K562 (cell line): ENCODE data around the gene RASL12.

ENCODE experiments used
- HMG20B ChIP-seq: fragments of 250-450 bp; sonication (Bioruptor Pico); IDR thresholded peaks from 2 replicates; pipeline ENCODE4 v1.5.0; 2021; ENCODE audit warnings: mild to moderate bottlenecking
- TF ChIP-seq, protein P1 (sequence below), 3 experiments: IDR thresholded peaks in 2 of 3; conservative IDR thresholded peaks in 1 of 3; 2 replicates each; pipeline ENCODE4 v1.5.1; 2011 to 2012; ENCODE audit warnings: low read length in 3 of 3, mild to moderate bottlenecking in 3 of 3, control low read depth in 2 of 3, improper control_type of control experiment in 1 of 3, inconsistent platforms in 1 of 3, low read depth in 1 of 3, mixed read lengths in 1 of 3, moderate library complexity in 1 of 3; ENCODE audit not compliant: insufficient read depth in 2 of 3
- TF ChIP-seq, protein P2 (sequence below): sonication (generic); formaldehyde crosslinking; IDR thresholded peaks from 2 replicates; pipeline ENCODE4 v1.9.0; 2022; ENCODE audit warnings: mild to moderate bottlenecking, missing genetic modification reagents

- no peak for TF ChIP-seq HMG20B (CRISPR knock-in tag)
- TF ChIP-seq, protein P1, sequence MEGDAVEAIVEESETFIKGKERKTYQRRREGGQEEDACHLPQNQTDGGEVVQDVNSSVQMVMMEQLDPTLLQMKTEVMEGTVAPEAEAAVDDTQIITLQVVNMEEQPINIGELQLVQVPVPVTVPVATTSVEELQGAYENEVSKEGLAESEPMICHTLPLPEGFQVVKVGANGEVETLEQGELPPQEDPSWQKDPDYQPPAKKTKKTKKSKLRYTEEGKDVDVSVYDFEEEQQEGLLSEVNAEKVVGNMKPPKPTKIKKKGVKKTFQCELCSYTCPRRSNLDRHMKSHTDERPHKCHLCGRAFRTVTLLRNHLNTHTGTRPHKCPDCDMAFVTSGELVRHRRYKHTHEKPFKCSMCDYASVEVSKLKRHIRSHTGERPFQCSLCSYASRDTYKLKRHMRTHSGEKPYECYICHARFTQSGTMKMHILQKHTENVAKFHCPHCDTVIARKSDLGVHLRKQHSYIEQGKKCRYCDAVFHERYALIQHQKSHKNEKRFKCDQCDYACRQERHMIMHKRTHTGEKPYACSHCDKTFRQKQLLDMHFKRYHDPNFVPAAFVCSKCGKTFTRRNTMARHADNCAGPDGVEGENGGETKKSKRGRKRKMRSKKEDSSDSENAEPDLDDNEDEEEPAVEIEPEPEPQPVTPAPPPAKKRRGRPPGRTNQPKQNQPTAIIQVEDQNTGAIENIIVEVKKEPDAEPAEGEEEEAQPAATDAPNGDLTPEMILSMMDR (IDR thresholded peaks at IDR 0.05 in 2 of 3, conservative IDR thresholded peaks at IDR 0.05 in 1 of 3; ENCODE audit: insufficient read depth in 2 of 3, low read depth in 1 of 3, low read length in 3 of 3), result no peak
- TF ChIP-seq, protein P2, sequence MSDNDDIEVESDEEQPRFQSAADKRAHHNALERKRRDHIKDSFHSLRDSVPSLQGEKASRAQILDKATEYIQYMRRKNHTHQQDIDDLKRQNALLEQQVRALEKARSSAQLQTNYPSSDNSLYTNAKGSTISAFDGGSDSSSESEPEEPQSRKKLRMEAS (CRISPR knock-in tag), result no peak
Observed at GRCh38 chr15:65077291-65077980, 9.6 kb upstream of the RASL12 start.
